HG03457 (cell line): Measurements from ENCODE around the gene CLIP1.
"Not testable (repeated sequence)": the region's sequence is repeated elsewhere in the genome, so short reads cannot be mapped to it uniquely, and the experiment has no call there.

ENCODE experiments used
- ATAC-seq: cut with Tn5 transposase; IDR thresholded peaks from one replicate; pipeline ENCODE4 v1.9.1; 2021; ENCODE audit warnings: moderate number of reproducible peaks; ENCODE audit not compliant: unreplicated experiment

Gene CLIP1

GRCh38 chr12:122399592-122400373 lies 22.7 kb downstream of the CLIP1 start:
- ATAC-seq: no peak

- no peak for ATAC-seq
Measured at GRCh38 chr12:122399254-122399591, 23.2 kb downstream of the CLIP1 start.

GRCh38 chr12:122397981-122398380 lies 24.5 kb downstream of the CLIP1 start:
- ATAC-seq: not testable (repeated sequence)

- no peak for ATAC-seq
Measured at GRCh38 chr12:122395319-122395718, 27.1 kb downstream of the CLIP1 start.

- ATAC-seq: no peak
Measured at GRCh38 chr12:122394626-122395194, 27.8 kb downstream of the CLIP1 start.

- no peak for ATAC-seq
Measured at GRCh38 chr12:122393817-122394216, 28.7 kb downstream of the CLIP1 start.

GRCh38 chr12:122392411-122392810 lies 30.1 kb downstream of the CLIP1 start:
- ATAC-seq: no peak

GRCh38 chr12:122389677-122390076 lies 32.8 kb downstream of the CLIP1 start:
- ATAC-seq: no peak

- no peak for ATAC-seq
Measured at GRCh38 chr12:122387887-122388286, 34.6 kb downstream of the CLIP1 start.

GRCh38 chr12:122385171-122386016 lies 37.1 kb downstream of the CLIP1 start:
- ATAC-seq: no peak

- ATAC-seq: no peak
Measured at GRCh38 chr12:122382919-122383350, 39.5 kb downstream of the CLIP1 start.

- ATAC-seq: no peak
Measured at GRCh38 chr12:122381021-122381420, 41.4 kb downstream of the CLIP1 start.

- ATAC-seq: not testable (repeated sequence)
Measured at GRCh38 chr12:122376751-122377150, 45.7 kb downstream of the CLIP1 start.

GRCh38 chr12:122374707-122375106 lies 47.8 kb downstream of the CLIP1 start:
- ATAC-seq: no peak

GRCh38 chr12:122371475-122372045 lies 50.9 kb downstream of the CLIP1 start:
- no peak for ATAC-seq

- no peak for ATAC-seq
Measured at GRCh38 chr12:122368361-122369073, 54.0 kb downstream of the CLIP1 start.

- not testable (repeated sequence) for ATAC-seq
Measured at GRCh38 chr12:122367632-122368031, 54.8 kb downstream of the CLIP1 start.

GRCh38 chr12:122366685-122367475 lies 55.6 kb downstream of the CLIP1 start:
- ATAC-seq: no peak

- not testable (repeated sequence) for ATAC-seq
Measured at GRCh38 chr12:122365226-122365625, 57.2 kb downstream of the CLIP1 start.

- no peak for ATAC-seq
Measured at GRCh38 chr12:122363782-122364181, 58.7 kb downstream of the CLIP1 start.
